Measurements from ENCODE around the gene HPSE2.
A peak's percentile ranks its signal among the peaks of the same experiment; 100 is the strongest.

The HPSE2 gene

DNA sequence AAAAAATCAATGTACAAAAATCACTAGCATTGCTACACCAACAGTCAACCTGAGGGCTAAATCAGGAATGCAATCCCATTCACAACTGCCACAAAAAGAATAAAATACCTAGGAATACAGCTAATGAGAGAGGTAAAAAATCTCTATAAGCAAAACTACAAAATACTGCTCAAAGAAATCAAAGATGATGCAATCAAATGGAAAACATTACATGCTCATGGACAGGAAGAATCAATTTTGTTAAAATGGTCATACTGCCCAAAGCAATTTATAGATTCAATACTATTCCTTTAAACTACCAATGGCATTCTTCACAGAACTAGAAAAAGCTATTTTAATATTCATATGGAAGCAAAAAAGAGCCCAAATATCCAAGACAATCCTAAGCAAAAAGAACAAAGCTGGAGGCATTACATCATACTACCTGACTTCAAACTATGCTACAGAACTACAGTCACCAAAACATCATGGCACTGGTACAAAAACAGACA lies 116.3 kb downstream of the HPSE2 start:
- TF ChIP-seq POLR2A (IDR thresholded peaks at IDR 0.05; ENCODE audit: low read length) (no peak), GATA1 (IDR thresholded peaks at IDR 0.05; ENCODE audit: low read depth, low read length) (no peak)
- no peak for DNase-seq

DNA sequence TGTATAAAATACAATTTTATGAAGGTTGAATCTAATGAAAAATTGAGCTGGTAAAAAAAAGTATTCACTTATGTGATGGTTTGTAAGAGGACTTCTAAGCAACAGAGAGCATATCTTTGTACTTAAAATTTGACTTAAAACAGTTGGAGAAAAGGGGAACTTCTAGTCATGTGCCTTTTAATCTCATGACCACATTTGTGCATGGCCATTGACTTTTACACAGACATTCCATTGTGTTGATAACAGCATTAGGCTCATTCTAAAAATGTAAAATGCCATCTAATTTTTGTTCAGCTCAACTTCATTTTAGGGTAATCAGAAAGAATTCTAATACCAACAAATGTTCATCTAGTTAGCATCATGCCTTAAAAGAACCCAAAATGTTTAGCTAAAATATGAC lies 119.9 kb downstream of the HPSE2 start:
- DNase-seq, result peak; percentile 1 to 2
- TF ChIP-seq POLR2A (IDR thresholded peaks at IDR 0.05; ENCODE audit: low read length), result no peak
- TF ChIP-seq GATA1 (IDR thresholded peaks at IDR 0.05; ENCODE audit: low read depth, low read length), result no peak

DNA sequence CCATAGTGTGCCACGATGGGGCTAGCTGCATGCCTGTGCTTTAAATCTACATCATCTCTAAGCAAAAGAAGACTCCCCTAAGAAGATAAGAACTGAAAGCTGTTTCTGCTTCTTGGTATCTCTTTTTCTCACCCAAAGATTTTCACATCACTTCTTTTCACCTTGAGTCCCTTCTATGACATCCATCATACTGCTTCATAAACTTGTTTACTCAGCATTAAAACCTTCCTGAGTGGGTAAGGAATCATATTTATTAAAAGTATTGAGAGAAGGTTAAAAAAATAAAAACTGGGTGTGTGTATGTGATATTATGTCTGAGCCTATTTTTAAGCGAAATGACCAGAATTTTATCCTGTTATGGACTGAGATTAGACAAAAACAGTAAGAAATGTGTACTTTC lies 150.3 kb downstream of the HPSE2 start:
- DNase-seq, result no peak
- TF ChIP-seq POLR2A (IDR thresholded peaks at IDR 0.05; ENCODE audit: low read length), result no peak
- no peak for TF ChIP-seq GATA1 (IDR thresholded peaks at IDR 0.05; ENCODE audit: low read depth, low read length)

DNA sequence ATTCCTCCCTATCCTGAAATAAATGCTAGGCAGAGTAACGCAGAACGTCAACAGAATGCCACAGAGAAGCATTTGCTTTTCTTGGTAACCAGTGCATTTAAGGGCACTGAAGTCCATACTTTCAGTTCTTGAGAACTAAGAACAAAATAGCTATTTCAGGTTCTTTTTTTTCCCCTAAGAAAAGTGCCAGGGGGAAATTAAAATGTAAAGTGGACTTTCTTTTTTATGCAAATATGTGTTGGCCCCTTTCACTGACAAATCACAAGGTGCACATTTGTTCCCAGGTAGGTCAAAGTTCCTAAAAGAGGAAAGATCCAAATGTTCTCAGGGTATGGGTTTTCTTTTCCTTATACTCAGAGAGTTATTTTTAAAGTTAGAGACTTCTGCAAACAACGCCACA lies 151.5 kb downstream of the HPSE2 start:
- no peak for DNase-seq
- no peak for TF ChIP-seq POLR2A (IDR thresholded peaks at IDR 0.05; ENCODE audit: low read length)
- TF ChIP-seq GATA1 (IDR thresholded peaks at IDR 0.05; ENCODE audit: low read depth, low read length), result no peak

DNA sequence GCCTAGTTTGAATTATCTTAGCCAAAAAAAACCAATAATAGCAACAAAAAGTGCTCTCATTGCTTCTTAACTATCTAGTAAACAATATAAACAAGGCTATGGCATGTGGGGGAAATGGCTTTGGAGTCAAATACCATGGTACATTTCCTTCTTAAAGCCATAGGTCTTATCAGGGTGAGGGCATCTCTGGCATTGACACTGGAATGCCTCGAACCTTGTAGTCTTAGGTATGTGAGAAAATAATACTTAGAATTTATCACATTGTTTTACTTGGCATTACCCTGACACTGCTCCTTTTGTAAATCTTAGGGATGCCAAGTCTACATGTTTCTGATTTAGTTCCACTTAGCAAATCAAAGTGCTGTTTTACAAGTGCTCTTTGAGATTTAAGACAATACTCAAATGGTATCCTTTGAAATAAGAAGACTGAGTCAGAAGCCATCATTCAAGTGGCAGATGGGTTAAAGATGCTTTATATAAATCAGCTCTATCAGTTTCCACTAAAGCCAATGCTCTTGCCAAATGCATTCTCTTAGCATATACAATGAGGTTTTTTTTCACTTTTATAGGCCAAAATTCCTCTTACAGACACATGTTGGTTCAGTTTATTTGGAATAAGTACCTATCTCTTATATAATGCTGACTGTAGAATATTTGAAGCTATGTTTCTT lies 155.2 kb downstream of the HPSE2 start:
- no peak for DNase-seq
- TF ChIP-seq POLR2A (IDR thresholded peaks at IDR 0.05; ENCODE audit: low read length) (no peak), GATA1 (IDR thresholded peaks at IDR 0.05; ENCODE audit: low read depth, low read length) (no peak)

DNA sequence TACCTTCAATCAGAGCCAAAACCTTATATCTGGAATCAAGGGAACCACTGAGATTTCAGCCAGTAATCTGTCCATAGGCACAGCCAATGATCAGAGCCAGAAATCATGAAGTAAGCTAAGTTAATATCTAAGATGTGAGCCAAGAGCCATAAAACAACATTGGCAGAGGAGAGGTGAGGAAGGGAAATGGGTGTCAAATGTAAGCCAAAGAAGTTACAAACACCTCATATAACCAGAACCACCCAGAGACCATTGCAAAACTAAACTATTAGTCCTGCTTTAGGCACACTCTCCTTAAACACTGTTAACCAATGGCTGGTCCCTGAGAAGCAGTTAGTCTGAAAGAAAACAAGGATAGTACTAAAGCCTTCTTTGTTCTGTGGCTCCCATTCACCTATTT lies 173.1 kb downstream of the HPSE2 start:
- DNase-seq, result no peak
- TF ChIP-seq GATA1 (IDR thresholded peaks at IDR 0.05; ENCODE audit: low read depth, low read length) (no peak), POLR2A (IDR thresholded peaks at IDR 0.05; ENCODE audit: low read length) (no peak)

DNA sequence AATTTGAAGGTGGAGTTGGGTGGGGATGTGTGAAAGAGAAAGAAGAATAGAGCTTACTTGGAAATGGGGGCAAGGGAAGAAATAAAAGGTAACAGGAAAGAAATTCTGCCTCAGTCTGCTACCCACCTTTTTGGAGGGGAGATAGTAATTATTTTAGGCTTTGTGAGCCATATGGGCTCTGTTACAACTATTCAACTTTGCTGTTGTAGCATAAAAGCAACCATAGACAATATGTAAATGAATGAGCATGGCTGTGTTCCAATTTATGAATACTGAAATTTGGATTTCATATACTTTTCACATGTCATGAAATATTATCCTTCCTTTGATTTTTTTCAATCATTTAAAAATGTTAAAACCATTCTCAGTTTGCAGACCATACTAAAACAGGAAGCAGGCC lies 176.9 kb downstream of the HPSE2 start:
- DNase-seq, result no peak
- TF ChIP-seq GATA1 (IDR thresholded peaks at IDR 0.05; ENCODE audit: low read depth, low read length), result no peak
- TF ChIP-seq POLR2A (IDR thresholded peaks at IDR 0.05; ENCODE audit: low read length), result no peak

DNA sequence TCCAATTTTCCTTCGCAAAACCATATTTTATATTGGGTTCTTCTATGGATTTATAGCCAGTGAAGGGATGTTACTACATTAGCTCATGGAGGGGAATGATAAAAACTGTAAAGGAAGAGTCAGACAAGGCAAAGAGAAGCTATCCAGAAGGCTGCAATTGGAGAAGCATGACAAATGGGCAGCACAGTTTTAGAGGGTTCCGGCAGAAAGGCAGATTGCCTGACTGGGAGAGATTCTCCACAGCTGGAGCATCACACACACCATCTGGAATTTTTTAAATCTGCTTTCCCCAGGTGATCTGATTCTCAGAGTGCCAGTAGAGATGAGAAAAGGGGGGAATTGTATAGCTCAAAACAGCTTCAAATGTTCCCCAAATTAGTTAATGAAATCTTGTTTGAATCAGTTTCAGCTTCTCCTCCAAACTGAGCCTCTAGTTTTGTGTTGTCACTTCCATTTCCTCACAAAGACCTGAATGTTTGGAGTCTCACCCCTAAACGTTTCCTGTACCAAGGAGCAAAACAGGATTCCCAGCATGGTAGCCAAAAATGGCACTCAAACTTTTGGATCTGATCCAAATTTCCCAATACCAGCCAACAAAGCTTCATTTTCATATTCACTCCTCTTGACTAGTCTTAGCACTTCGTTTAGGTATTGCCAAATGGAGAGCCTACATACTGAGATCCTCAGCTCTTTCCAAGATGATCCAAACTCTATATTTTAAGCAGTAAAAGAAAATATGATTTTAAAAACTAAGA lies 177.5 kb downstream of the HPSE2 start:
- DNase-seq, result no peak
- TF ChIP-seq GATA1 (IDR thresholded peaks at IDR 0.05; ENCODE audit: low read depth, low read length), result no peak
- no peak for TF ChIP-seq POLR2A (IDR thresholded peaks at IDR 0.05; ENCODE audit: low read length)

DNA sequence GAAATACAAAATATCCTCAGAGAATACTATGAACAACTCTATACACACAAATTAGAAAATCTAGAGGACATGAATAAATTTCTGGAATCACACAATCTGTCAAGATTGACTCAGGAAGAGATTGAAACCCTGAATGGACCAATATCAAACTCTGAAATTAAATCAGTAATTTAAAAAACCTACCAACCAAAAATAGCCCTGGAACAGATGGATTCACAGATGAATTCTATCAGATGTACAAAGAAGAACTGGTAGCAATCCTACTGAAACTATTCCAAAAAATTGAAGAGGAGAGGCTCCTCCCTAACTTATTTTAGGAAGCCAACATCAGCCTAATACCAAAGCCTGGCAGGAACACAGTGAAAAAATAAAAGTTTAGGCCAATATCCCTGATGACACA lies 190.0 kb downstream of the HPSE2 start:
- TF ChIP-seq POLR2A (IDR thresholded peaks at IDR 0.05; ENCODE audit: low read length), result no peak
- TF ChIP-seq GATA1 (IDR thresholded peaks at IDR 0.05; ENCODE audit: low read depth, low read length), result no peak
- no peak for DNase-seq

DNA sequence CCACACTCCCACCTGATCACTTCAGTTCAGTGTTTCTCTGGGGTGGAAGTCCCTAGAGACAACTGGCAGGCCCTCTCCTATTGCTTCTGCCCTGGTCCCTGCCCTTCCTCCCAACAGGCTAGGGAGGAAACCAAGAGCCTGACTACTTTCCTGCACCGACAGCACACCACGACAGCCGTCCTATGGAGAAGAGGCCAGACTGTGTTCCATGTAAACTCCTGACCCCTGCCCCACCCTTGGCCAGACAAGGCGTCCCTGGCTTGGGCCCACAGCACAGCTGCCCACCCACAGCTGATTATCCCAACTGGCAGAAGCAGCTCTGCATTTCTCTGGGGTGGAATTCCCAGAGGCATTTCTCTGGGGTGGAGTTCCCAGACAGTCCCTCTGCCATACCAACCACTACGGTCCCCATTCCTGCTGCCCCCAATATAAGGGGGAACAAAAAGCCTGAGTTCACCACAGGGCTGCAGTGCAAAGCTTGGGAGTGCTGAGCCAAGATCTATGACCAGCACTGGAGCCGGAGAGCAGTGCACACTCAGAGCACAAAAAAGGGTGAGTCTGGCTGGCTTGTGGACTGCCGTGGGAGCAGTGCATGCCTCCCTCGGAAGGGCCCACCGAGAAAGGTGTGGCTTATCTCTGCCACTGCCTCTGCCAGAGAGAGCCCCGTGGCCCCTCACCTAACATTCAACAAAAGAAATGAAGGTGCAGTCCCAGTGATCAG lies 193.4 kb downstream of the HPSE2 start:
- DNase-seq, result no peak
- no peak for TF ChIP-seq GATA1 (IDR thresholded peaks at IDR 0.05; ENCODE audit: low read depth, low read length)
- no peak for TF ChIP-seq POLR2A (IDR thresholded peaks at IDR 0.05; ENCODE audit: low read length)

DNA sequence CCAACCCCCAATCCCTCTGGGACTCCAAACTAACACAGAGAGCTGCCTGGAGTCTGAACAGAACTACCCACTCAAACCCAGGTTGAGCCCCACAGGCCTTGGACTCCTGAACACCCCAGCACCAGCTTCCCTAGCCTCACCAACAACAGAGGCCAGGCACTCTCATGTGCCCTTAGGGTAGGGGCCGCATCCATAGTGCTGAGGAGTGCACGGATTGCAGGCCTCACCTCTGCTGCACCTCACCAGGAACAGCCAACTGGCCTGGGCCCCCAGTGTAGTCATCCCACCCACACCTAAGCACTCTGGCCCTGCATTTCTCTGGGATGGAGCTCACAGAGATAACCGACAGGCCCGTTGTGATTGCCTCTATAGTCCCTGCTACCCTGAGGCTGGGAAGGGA lies 194.2 kb downstream of the HPSE2 start:
- no peak for DNase-seq
- TF ChIP-seq GATA1 (IDR thresholded peaks at IDR 0.05; ENCODE audit: low read depth, low read length), result no peak
- TF ChIP-seq POLR2A (IDR thresholded peaks at IDR 0.05; ENCODE audit: low read length), result no peak

DNA sequence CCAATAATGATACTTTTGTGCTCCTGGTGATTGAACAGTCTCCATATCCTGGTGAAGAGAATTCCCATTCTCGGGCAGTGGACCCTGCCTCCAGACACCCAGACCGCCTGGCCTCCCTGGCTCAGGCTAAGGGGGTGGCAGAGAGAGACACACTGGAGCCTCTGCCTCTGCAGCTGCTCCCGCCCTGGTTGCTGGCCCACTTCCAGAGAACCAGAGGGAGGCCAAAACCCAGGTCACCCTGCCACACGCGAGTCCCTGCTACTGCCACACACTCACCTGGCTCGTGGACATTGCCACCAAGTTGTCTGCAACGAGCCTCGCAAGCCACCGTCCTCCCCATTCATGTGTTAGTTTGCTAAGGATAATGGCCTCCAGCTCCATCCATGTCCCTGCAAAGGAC lies 221.8 kb downstream of the HPSE2 start:
- no peak for DNase-seq
- TF ChIP-seq GATA1 (IDR thresholded peaks at IDR 0.05; ENCODE audit: low read depth, low read length) (no peak), POLR2A (IDR thresholded peaks at IDR 0.05; ENCODE audit: low read length) (no peak)

DNA sequence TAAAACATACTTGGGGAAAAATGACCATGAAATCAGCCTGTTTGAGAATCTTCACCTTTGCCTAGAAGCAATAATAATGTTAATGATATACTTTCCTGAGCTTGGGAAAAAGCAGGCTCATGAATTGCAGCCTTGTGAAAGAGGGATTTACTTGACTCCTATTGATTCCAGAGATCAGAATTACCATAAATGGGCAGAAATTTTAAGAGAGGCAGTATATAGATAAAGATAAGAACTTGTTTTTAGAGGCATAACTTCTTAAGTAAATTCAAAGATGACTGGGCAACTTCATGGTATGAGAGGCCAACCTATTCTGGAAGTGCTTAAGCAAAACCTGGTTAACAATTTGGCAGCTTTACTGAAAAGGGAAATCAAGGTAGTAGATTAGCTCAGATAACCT lies 225.4 kb downstream of the HPSE2 start:
- DNase-seq, result no peak
- TF ChIP-seq GATA1 (IDR thresholded peaks at IDR 0.05; ENCODE audit: low read depth, low read length) (no peak), POLR2A (IDR thresholded peaks at IDR 0.05; ENCODE audit: low read length) (no peak)

DNA sequence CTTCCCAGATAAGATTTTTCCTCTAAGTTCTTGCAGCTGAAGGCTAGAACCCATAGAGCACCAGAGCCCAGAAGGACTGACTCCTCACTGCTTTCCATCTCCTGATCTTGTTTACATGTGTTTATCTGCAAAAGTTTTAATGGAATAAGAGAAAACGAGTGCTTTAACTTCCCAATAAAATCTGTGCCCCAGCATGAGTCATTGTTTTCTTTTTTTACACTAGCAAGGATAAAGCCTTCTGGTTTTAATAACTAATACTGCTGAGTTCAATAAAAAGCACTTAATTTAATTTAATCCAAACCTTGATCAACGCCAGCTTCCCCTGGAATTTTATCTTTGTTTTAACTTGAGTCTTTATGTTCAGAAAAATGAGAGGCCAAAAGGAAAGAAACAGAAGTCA lies 227.6 kb downstream of the HPSE2 start:
- no peak for DNase-seq
- TF ChIP-seq POLR2A (IDR thresholded peaks at IDR 0.05; ENCODE audit: low read length), result no peak
- no peak for TF ChIP-seq GATA1 (IDR thresholded peaks at IDR 0.05; ENCODE audit: low read depth, low read length)
